ENCODE data around the gene SLC6A4.
"Not testable (repeated sequence)": the region's sequence is repeated elsewhere in the genome, so short reads cannot be mapped to it uniquely, and the experiment has no call there.

The SLC6A4 gene

DNA sequence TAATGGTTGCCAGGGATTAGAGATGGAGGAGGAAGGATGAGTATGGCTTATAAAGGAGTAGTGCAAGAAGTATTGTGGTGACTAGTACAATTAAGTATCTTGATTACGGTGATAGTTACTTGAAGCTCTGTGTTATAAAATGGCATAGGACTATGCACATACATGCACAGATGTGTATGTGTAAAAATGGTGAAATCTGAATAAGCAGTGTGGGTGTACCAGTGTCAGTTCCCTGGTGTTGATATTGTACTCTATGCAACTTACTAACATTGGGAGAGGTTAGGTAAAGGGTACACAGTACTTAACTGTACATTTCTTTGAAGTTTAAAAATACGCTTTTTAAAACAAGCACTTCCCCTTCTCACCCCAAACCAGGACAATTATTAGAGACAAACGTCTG, 70.3 kb downstream of the SLC6A4 start:
- no peak for DNase-seq

GRCh38 chr17:30164531-30164930, 71.0 kb downstream of the SLC6A4 start:
- no peak for DNase-seq

- no peak for DNase-seq
These were observed 73.9 kb downstream of the SLC6A4 start for GRCh38 chr17:30161601-30162000.

DNA sequence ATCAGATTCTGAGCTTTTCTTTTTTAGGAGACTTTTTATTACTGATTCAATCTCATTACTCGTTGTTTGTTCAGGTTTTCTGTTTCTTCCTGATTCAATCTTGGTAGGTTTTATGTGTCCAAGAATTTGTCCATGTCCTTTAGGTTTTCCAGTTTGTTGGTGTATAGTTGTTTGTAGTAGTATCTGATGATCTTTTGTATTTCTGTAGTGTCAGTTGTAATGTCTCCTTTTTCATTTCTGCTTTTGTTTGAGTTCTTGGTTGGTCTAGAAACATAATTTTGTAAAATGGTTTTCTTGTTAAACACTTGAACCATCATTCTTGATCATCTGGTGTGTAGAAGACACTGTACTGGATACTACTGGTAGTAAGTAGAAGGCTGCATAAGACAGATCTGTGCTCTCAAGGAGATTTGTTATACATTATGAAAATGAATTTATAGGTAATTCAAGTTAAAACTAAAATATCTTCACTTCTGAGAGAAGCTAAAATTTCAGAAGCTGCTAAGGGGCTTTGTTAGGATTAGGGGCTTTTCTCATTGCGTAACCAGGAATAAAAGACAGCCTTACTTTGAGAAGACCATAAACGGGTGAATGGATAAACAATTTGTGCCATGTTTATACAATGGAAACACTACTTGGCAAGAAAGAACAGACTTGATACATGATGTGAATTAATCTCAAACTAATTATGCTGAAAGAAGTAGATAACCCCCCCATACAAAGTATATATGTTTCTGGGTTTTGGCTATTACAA, 74.9 kb downstream of the SLC6A4 start:
- DNase-seq, result no peak

- DNase-seq, result no peak
These were observed 76.4 kb downstream of the SLC6A4 start for GRCh38 chr17:30158896-30159625.

- no peak for DNase-seq
These were observed 80.1 kb downstream of the SLC6A4 start for GRCh38 chr17:30155389-30155788.

DNA sequence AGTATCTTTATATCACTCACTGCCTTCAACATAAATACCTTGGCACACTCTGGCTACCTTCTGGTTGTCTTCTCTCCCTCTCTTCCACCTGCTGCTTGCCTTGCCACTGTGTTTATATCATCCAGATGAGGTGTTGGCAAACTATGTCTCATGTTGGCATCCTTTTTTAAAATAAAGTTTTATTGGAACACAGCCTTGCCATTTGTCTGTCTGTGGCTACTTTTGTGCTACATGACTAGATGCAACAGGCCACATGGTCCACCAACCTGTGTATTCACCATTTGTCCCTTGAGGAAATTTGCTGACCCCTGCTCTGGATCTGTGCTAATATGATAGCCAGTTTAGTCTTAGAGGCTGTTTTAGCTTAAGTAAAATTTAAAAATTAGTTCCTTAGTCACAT, 82.0 kb downstream of the SLC6A4 start:
- no peak for DNase-seq

DNA sequence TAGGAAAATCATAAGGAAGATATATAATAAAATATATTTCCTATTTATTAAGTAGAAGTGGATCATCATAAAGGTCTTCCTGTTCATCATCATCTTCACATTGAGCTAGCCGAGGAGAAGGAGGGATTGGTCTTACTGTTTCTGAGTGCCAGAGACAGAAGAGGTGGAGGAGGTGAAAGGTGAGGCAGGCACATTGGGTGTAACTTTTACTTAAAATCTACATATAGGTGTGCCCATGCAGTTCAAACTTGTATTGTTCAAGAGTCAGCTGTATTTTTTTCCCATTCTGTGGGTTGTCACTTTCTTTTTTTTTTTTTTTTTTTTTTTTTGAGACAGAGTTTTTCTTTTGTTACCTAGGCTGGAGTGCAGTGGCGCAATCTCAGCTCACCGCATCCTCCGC, 84.0 kb downstream of the SLC6A4 start:
- no peak for DNase-seq

DNA sequence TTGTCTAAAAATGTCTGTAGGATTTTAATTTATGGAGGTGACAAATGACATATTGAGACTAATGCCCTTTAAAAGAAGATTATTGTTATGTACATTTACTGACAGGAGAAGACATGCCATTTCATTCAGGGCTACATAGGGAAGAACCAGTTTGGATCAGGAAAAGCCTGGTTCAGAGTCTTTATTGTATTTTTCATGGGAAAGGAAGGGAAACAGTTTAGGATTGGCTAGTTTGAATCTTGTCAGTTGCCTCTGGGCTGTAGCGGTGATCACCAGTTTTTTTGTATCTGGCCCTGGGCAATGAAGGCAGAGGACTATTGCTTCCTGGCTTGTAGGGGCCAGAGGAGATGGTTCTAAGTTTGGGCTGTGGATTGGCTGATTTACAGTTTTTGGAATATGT, 87.1 kb downstream of the SLC6A4 start:
- no peak for DNase-seq

- DNase-seq, result not testable (repeated sequence)
These were observed 87.6 kb downstream of the SLC6A4 start for GRCh38 chr17:30147860-30148259.
